HepG2 (cell line): ENCODE results near the gene KCNK15. TPM values are rescaled to one million over a fixed set of nuclear protein-coding genes. Genes with fewer than 3 reads are reported as not detected.

Experiments used
- AGO1 ChIP-seq: fragments of 200-400 bp; formaldehyde crosslinking; IDR thresholded peaks from 2 replicates; pipeline ENCODE4 v1.6.1; 2017; ENCODE audit warnings: mild to moderate bottlenecking, low read depth, low read length, moderate library complexity; ENCODE audit not compliant: poor library complexity, severe bottlenecking
- AHR ChIP-seq: IDR thresholded peaks from 2 replicates; pipeline ENCODE4 v1.6.1; 2018; ENCODE audit warnings: missing genetic modification reagents, missing compliant biosample characterization
- ATF7-NPFF ChIP-seq: sonication (generic); formaldehyde crosslinking; IDR thresholded peaks from 2 replicates; pipeline ENCODE4 v1.8.1; 2023; ENCODE audit warnings: mild to moderate bottlenecking, low read depth, missing genetic modification reagents, moderate library complexity
- CENPT ChIP-seq: sonication (generic); formaldehyde crosslinking; IDR thresholded peaks from 2 replicates; pipeline ENCODE4 v1.8.0; 2022; ENCODE audit warnings: low read depth, mild to moderate bottlenecking, moderate library complexity, missing genetic modification reagents
- GATAD1 ChIP-seq: IDR thresholded peaks from 2 replicates; pipeline ENCODE4 v1.6.1; 2016; ENCODE audit warnings: missing genetic modification reagents, missing compliant biosample characterization
- HNF1B ChIP-seq: sonication (generic); formaldehyde crosslinking; IDR thresholded peaks from 2 replicates; pipeline ENCODE4 v1.5.1; 2020; ENCODE audit warnings: mild to moderate bottlenecking, moderate library complexity, missing genetic modification reagents
- KDM2A ChIP-seq: sonication (generic); formaldehyde crosslinking; IDR thresholded peaks from 2 replicates; pipeline ENCODE4 v1.4.0; 2020; ENCODE audit warnings: low read depth, missing genetic modification reagents, borderline replicate concordance
- MAFK ChIP-seq, 2 experiments: IDR thresholded peaks in 1 of 2; conservative IDR thresholded peaks in 1 of 2; 2 replicates each; pipeline ENCODE4 v1.6.1; 2011; ENCODE audit warnings: improper control_type of control experiment in 2 of 2, low read length in 2 of 2
- MIER3 ChIP-seq: IDR thresholded peaks from 2 replicates; pipeline ENCODE4 v1.6.1; 2016; ENCODE audit warnings: missing compliant biosample characterization, borderline replicate concordance
- MYC ChIP-seq: sonication (generic); formaldehyde crosslinking; IDR thresholded peaks from 2 replicates; pipeline ENCODE4 v1.9.0; 2021; ENCODE audit warnings: missing genetic modification reagents, borderline replicate concordance
- NR3C1 ChIP-seq: sonication (generic); formaldehyde crosslinking; IDR thresholded peaks from 2 replicates; pipeline ENCODE4 v1.4.0; 2020; ENCODE audit warnings: missing genetic modification reagents
- SP2 ChIP-seq: sonication (generic); formaldehyde crosslinking; IDR thresholded peaks from 2 replicates; pipeline ENCODE4 v1.5.1; 2020; ENCODE audit warnings: mild to moderate bottlenecking, missing genetic modification reagents
- SP5 ChIP-seq: IDR thresholded peaks from 2 replicates; pipeline ENCODE4 v1.6.1; 2016; ENCODE audit warnings: low read depth, borderline replicate concordance
- SRY ChIP-seq: sonication (generic); formaldehyde crosslinking; IDR thresholded peaks from 2 replicates; pipeline ENCODE4 v1.8.0; 2022; ENCODE audit warnings: mild to moderate bottlenecking, missing genetic modification reagents
- SUZ12 ChIP-seq: fragments of 150-350 bp; IDR thresholded peaks from 2 replicates; pipeline ENCODE4 v1.6.1; 2014; ENCODE audit warnings: low read depth, low read length
- TBX3 ChIP-seq: fragments of 450-650 bp; IDR thresholded peaks from 2 replicates; pipeline ENCODE4 v1.6.1; 2017; ENCODE audit warnings: antibody characterized with exemption, mild to moderate bottlenecking, inconsistent platforms, borderline replicate concordance
- ZNF24 ChIP-seq: fragments of 450-650 bp; IDR thresholded peaks from 2 replicates; pipeline ENCODE4 v1.6.1; 2017; ENCODE audit warnings: antibody characterized with exemption, mild to moderate bottlenecking
- ZNF331 ChIP-seq: sonication (generic); formaldehyde crosslinking; IDR thresholded peaks from 2 replicates; pipeline ENCODE4 v1.4.0; 2020; ENCODE audit warnings: missing genetic modification reagents
- ZNF33A ChIP-seq: sonication (generic); formaldehyde crosslinking; IDR thresholded peaks from 2 replicates; pipeline ENCODE4 v1.5.1; 2020; ENCODE audit warnings: missing genetic modification reagents, mild to moderate bottlenecking, moderate library complexity, borderline replicate concordance
- ZNF441 ChIP-seq: sonication (generic); formaldehyde crosslinking; IDR thresholded peaks from 2 replicates; pipeline ENCODE4 v1.7.0; 2021; ENCODE audit warnings: missing genetic modification reagents, borderline replicate concordance
- ZNF530 ChIP-seq: sonication (generic); formaldehyde crosslinking; IDR thresholded peaks from 2 replicates; pipeline ENCODE4 v1.5.0; 2020; ENCODE audit warnings: low read depth, mild to moderate bottlenecking, missing genetic modification reagents
- ZNF550 ChIP-seq: sonication (generic); formaldehyde crosslinking; IDR thresholded peaks from 2 replicates; pipeline ENCODE4 v1.4.0; 2020; ENCODE audit warnings: mild to moderate bottlenecking, missing genetic modification reagents, borderline replicate concordance
- ZNF790 ChIP-seq: sonication (generic); formaldehyde crosslinking; IDR thresholded peaks from 2 replicates; pipeline ENCODE4 v1.8.0; 2022; ENCODE audit warnings: missing genetic modification reagents, mild to moderate bottlenecking, borderline replicate concordance
- polyA plus RNA-seq, 8 experiments: library from polyadenylated mRNA; depleted of rRNA in 3 of 8; stranded (reverse) in 7 of 8; unstranded in 1 of 8; fragments of >200 nt; fragmentation: Illumina TruSeq in 4 of 8; extraction: Trizol in 4 of 8; gene quantifications; 2 replicates each; pipeline versions ENCODE4 v1.2.1 to v1.2.3, GENCODE V29; 2011 to 2016; ENCODE audit warnings: low read depth in 4 of 8, missing spikeins in 1 of 8, mixed read lengths in 1 of 8; ENCODE audit not compliant: insufficient read depth in 1 of 8
- total RNA-seq, 5 experiments: library from RNA; depleted of rRNA; stranded (reverse); fragments of >200 nt; fragmentation: Illumina TruSeq; extraction: Trizol; gene quantifications; 2 replicates each; pipeline ENCODE4 v1.2.3, GENCODE V29; 2016; ENCODE audit warnings: low read depth in 1 of 5
- TF ChIP-seq, protein P1 (sequence below): sonication (generic); formaldehyde crosslinking; IDR thresholded peaks from 2 replicates; pipeline ENCODE4 v1.4.0; 2020; ENCODE audit warnings: missing genetic modification reagents, borderline replicate concordance
- TF ChIP-seq, protein P2 (sequence below): sonication (generic); formaldehyde crosslinking; IDR thresholded peaks from 2 replicates; pipeline ENCODE4 v1.5.0; 2020; ENCODE audit warnings: missing genetic modification reagents, mild to moderate bottlenecking, borderline replicate concordance

The KCNK15 gene
- total and polyA plus RNA-seq, 2 of the 13 experiments (the other 11 are each of a cell fraction or from before 2014, with no cell fraction given), result 0.03 TPM; not detected in 1

DNA sequence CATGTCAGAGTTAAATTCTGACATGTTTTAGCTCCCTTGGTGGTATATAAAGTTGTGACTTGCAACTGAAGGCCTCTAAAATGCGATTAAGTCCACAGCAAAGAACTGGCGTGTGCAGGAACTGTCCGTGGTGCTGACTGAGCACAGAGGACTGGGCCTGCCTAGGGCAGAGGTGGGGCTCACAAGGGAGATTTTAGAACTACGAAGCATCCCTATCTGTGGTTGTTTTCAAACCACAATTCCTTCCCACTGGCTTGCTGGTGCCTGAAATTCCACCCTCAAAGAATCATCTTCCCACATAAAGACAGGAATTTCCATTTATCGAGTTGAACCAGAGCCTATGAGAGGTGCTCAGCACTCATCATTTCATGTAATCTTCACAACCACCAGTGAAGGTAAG is 34.6 kb downstream of the KCNK15 start (continued):
- TF ChIP-seq ZNF33A (CRISPR knock-in tag) (no peak), NR3C1 (no peak), HNF1B (CRISPR knock-in tag) (no peak), ZNF441 (peak; percentile 91; the same call in 1 of the 2 replicates), SP2 (CRISPR knock-in tag) (no peak), ZNF530 (CRISPR knock-in tag) (0 out of 2 replicates have a peak, but pooled peaks have one; percentile 75), SRY (CRISPR knock-in tag) (peak; percentile 95; the same call in 1 of the 2 replicates), ZNF550 (CRISPR knock-in tag) (no peak), SP5 (CRISPR knock-in tag) (no peak), TBX3 (no peak), ATF7-NPFF (0 out of 2 replicates have a peak, but pooled peaks have one; percentile 58), SUZ12 (no peak), ZNF790 (CRISPR knock-in tag) (no peak; the same call in 1 of the 2 replicates), MYC (CRISPR knock-in tag) (no peak; the same call in 1 of the 2 replicates), ZNF24 (no peak), KDM2A (CRISPR knock-in tag) (peak; percentile 72), AGO1 (no peak), AHR (CRISPR knock-in tag) (peak; percentile 53; the same call in 1 of the 2 replicates), CENPT (CRISPR knock-in tag) (no peak), MIER3 (CRISPR knock-in tag) (peak; percentile 56; the same call in 1 of the 2 replicates), ZNF331 (CRISPR knock-in tag) (peak; percentile 97), MAFK (conservative IDR thresholded peaks at IDR 0.05 in 1 of 2, IDR thresholded peaks at IDR 0.05 in 1 of 2; ENCODE audit: low read length in 2 of 2) (no peak), GATAD1 (CRISPR knock-in tag) (0 out of 2 replicates have a peak, but pooled peaks have one; percentile 57)
- TF ChIP-seq, protein P1, sequence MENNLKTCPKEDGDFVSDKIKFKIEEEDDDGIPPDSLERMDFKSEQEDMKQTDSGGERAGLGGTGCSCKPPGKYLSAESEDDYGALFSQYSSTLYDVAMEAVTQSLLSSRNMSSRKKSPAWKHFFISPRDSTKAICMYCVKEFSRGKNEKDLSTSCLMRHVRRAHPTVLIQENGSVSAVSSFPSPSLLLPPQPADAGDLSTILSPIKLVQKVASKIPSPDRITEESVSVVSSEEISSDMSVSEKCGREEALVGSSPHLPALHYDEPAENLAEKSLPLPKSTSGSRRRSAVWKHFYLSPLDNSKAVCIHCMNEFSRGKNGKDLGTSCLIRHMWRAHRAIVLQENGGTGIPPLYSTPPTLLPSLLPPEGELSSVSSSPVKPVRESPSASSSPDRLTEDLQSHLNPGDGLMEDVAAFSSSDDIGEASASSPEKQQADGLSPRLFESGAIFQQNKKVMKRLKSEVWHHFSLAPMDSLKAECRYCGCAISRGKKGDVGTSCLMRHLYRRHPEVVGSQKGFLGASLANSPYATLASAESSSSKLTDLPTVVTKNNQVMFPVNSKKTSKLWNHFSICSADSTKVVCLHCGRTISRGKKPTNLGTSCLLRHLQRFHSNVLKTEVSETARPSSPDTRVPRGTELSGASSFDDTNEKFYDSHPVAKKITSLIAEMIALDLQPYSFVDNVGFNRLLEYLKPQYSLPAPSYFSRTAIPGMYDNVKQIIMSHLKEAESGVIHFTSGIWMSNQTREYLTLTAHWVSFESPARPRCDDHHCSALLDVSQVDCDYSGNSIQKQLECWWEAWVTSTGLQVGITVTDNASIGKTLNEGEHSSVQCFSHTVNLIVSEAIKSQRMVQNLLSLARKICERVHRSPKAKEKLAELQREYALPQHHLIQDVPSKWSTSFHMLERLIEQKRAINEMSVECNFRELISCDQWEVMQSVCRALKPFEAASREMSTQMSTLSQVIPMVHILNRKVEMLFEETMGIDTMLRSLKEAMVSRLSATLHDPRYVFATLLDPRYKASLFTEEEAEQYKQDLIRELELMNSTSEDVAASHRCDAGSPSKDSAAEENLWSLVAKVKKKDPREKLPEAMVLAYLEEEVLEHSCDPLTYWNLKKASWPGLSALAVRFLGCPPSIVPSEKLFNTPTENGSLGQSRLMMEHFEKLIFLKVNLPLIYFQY (CRISPR knock-in tag), result peak; percentile 74
- TF ChIP-seq, protein P2, sequence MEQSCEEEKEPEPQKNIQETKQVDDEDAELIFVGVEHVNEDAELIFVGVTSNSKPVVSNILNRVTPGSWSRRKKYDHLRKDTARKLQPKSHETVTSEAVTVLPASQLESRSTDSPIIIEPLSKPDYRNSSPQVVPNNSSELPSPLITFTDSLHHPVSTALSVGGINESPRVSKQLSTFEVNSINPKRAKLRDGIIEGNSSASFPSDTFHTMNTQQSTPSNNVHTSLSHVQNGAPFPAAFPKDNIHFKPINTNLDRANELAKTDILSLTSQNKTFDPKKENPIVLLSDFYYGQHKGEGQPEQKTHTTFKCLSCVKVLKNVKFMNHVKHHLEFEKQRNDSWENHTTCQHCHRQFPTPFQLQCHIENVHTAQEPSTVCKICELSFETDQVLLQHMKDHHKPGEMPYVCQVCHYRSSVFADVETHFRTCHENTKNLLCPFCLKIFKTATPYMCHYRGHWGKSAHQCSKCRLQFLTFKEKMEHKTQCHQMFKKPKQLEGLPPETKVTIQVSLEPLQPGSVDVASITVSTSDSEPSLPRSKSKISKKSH, result no peak
